DMS 273 (cell line): ENCODE measurements around the gene CHCHD6.
A peak's percentile ranks its signal among the peaks of the same experiment; 100 is the strongest.

ENCODE experiments used
- DNase-seq: peaks from one replicate; lab custom pipeline; 2025; ENCODE audit not compliant: unreplicated experiment; lab: John Stamatoyannopoulos, UW

Gene CHCHD6, protein sequence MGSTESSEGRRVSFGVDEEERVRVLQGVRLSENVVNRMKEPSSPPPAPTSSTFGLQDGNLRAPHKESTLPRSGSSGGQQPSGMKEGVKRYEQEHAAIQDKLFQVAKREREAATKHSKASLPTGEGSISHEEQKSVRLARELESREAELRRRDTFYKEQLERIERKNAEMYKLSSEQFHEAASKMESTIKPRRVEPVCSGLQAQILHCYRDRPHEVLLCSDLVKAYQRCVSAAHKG

DNA sequence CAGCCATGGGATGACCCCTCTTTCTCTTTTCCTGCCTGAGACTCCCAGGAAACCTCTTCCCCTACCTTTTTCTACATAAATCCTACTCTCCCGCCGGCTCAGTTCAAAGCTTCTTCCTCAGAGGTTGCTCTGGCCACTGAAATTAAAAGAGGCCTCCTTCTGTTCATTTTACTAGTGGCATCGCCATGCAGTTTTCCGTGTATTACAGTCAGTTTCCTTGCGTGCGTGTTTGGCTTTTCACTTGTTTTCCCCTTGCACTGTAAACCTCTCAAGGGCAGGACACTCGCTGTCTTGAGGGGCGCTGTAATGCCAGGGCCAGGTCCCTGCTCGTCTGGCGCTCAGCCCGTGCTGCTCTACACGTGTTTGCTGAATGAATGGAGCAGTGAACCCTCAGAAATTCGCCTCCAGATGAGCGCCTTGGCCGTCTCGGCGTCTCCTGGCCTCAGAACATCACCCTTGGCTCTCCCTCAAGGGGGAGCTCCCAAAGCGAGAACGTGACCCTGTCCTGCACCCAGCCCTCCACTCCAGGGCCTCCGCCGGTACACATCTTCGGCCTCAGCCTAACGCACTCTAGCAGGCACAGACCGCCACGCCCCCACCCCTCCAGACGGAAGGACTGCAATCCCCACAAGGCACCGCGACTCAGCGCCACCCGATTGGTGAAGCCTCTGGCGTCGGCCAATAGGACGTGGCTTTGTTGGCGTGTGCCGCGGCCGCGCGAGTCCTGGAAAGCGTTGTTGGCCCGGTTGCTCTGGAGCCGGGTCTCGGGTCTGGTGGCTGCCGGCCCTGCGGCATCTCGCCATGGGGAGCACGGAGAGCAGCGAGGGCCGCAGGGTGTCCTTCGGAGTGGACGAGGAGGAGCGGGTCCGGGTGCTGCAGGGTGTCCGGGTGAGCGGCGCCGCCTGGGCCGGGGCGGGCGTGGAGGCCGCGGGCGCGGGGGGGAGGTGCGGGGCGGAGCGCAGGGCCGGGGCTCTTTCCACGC, at the start of gene CHCHD6:
TSS of gene CHCHD6 (plus strand) at position 729 of the 982 bp plus-strand sequence. CDS start at position 802, 73 bp downstream.
- DNase-seq: peak; percentile 100

DNA sequence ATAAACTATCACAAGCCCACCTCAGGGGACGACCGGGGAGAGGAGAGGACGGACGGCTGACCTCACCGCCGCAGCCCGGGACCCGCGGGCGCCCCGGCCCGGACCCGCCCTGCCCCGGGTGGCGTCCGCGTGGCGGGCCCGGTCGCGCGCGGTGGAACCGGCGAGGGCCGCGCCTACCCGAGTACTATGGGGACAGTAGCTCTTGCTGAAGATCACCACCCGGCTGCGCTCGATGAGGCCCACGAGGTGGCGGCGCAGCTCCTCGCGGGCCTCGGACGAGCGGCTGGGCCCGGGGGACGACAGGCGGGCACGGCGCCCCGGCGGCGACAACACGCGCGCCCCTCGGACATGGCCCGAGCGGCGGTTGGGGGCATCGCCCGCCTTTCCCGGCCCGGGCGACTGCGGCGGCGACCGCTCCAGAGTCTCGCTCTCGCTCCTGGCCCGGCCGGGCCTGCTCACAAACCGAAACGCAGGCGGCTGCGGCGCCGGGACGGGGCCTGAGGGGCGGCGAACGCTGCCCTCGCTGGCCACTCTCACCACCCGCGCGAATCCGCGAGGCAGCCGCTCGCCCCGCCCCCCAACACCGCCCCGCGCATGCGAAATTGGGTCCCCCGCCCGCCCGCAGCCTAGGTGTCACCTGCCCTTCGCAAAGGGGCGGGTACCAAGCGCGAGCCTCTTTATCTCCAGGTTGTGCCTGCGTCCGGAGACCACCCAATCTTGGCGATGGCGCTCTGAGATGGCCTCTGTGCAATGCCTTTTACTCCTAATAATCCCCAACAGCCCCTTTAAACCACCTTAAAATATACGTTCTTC, 49.3 kb upstream of the CHCHD6 start, which contains the start of gene TXNRD3:
TSS of gene TXNRD3 (minus strand) at position 554 of the 813 bp plus-strand sequence.
- DNase-seq: peak; percentile 88

DNA sequence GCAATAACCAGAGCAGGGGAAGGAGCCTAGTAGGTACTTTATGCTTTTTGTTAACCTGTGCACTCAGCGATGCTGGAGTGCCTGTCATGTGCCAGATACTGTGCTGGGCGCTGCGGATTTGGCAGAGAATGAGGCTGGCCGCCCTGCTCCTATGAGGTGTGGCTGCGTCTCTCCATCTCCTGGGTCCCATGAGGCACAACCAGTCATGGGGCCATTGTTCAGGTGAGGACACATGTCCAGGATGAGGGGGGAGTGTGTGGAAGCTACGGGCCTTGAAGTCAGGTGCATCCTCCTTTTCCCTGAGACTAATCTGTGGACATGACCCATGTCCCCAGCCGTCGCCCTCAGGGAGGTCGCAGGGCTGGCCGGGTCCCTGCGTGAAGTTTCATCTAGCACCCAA, 48.2 kb upstream of the CHCHD6 start:
- no peak for DNase-seq

DNA sequence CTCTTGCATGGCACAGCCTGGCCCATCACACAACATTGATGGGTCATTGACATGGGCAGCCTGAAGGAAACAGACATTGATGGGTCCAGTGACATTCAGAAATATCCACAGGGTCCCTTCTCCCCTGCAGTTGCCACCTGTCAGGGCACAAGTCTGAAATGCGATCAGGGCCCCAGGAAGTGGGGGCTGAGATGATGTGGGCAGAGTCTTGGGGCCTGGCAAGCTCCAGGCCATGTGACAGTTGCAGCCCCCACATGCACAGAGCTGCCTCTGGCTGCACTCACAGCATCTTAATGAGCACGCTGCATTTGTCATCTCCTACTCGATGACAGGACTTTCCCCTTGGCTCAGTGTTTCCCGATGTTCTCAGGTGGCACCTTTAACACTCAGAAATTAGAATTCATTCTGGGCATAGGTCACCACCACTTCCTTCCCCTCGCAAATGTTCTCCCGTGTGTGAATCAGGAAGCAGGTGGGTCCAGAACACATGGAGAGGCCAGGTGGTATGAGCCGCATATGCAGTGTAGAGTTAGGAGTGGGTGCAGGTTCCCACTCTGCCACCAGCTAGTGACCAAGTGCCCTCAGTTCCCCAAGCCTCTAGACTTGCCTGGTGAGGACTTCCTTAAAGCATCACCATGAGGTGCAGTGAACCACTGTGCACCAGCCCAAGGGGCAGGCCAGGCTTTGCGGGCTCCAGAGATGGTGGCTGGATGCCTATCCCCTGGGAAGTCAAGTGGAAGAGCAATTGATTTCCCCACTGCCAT, 47.5 kb upstream of the CHCHD6 start:
- no peak for DNase-seq

DNA sequence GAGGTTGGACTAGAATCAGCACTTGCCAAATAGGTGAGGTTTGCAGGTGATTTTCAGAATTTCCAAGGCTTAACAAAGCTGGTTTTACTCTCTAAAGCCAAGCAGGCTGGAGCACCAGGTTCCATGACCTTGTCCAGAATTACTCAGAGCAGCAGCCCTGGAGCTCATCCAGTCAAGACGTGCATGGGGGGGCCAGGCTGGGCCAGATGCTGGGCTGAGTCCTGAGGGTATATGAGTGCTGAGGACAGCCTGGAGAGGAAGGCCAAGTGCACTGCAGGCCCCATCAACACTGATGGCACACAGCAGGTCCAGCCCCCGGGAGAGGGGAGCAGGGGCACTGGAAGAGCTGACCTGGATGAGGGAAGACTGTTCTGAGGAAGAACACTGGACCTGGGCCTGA, 46.1 kb upstream of the CHCHD6 start:
- DNase-seq: no peak

DNA sequence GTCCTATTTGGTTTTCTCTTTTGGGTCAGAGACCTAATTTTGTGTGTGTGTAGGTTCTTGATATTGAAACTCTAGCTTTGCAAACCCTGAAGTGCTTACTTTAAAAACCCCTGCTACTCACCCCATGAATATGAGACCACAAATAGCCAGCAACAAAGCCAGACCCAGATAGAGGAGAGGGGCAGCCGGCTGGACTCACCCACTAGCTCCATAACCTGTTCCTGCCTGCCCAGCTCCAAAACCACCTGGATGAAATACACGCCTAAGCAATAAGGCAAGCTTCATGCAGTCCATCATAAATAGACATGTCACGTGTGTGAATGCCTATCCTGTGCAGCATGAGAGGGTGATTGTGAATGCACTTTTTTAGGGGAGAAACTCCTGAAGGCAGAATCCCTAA, 45.5 kb upstream of the CHCHD6 start:
- DNase-seq: no peak

DNA sequence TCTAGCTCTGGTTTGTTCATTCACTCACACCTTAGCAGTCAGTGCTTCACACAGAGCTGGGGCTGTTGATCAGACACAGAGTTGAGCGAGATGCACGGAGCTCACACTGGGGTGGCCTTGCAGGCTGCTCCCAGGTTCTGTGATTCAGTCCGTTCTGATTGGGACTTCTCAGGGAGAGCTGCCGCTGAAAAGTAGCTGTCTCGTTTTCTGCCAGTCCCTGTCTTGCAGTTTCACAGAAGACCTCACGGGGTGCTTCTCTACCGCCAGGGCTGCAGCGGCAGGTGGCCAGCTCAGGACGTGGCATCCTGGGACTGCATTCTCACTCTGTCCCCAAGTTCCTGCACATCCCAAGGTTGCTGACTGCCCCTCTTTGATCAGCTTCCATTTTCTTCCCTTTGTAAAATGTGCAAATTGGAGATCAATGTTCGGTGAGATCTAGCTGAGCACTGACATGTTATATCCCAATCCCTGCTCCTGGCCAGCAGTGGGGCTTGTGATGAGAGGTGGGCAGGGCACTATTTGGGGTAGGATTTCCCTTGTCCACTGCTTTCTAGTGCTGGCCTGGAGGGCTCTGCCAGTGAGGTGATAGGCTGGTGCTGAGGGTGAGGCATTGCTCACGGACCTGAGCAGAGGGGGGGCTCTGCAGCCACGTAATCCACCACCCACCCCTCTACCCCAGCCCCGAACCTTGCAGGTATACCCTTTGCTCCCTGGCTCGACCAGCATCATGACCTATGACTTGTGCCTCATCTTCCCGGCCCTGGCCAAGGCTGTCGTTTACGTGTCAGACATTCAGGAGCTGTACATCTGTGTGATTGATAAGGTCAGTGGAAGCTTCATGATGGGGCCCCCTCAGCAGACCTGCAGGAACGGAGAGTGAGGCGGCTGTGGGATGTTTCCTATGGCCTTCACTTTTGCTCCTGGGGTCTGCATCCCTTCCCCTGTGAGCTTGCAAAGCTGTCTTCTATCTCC, 43.8 kb upstream of the CHCHD6 start:
- DNase-seq: peak; percentile 69

DNA sequence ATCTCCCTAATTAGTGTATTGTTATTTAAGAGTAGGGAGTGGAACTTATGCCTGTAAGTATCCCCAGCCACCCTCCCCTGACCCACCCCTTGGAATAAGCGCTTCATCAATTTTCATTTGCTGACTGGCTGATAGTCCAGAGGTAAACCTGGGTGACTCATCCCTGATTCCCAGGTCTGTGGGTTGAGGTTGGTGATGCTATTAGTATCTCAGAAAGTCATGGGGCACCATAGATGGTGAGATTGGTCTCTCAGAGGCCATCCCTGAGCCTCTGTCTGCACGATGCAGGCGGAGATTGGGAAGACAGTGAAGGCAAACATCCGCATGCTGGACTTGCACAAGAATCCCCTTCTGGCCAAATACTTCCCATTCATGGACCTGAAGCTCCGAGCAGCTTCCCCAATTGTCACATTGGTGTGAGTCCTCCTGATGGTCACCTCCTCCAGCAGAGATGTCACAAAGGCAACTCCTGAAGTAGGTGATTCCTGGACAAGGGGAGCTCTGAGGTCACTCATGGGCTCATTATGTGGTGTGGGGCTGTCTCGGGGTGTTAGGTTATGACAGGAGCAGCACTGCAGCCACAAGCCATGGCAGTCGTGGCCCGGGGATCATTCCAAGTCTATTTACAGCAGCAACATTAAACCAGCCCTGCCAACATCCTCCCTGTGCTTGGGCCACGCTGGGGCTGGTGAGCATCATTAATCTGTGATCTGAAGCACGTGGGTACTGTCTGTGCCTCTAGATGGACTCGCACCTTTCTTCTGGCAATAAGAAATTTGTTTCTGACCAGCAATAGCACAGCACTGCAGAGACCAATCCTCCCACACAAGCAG, 42.3 kb upstream of the CHCHD6 start:
- no peak for DNase-seq

DNA sequence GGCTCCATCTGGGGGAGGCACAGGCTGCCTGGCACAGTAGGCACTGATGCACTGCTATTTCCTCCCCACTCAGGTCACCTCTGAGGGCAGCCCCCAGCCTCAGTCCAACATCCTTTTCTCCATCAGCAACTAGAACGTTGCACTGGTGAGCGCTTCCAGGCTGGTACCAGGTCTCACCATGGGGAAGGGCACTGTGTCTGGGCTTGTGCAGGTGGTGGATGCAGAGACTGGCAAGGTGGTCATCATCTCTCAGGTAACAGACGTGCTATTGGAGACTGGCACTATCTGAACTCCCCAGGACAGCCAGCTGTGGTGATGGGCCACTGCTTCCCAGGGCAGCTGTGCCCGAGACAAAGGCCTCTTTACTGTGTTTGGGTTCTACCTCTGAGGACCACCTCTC, 40.8 kb upstream of the CHCHD6 start:
- DNase-seq: no peak

DNA sequence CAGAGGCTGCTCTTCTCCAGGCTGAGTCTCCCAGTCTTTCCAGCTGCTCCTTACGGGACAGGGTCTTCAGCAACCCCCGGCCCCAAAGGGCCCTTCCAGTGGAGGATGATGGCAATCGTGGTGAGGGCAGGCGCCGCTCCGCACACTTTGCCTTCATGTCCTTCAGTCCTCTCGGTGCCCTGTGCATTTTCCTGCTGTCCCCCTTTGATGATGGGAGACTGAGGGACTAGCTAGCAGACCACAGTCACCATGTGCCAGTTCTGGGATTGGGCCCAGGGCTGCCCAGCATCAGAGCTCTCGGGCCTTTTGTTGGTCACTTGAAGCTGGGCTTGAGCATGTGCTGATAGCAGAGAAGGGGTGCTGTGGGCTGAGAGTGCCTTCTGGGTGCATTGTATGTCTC, 40.3 kb upstream of the CHCHD6 start:
- no peak for DNase-seq

DNA sequence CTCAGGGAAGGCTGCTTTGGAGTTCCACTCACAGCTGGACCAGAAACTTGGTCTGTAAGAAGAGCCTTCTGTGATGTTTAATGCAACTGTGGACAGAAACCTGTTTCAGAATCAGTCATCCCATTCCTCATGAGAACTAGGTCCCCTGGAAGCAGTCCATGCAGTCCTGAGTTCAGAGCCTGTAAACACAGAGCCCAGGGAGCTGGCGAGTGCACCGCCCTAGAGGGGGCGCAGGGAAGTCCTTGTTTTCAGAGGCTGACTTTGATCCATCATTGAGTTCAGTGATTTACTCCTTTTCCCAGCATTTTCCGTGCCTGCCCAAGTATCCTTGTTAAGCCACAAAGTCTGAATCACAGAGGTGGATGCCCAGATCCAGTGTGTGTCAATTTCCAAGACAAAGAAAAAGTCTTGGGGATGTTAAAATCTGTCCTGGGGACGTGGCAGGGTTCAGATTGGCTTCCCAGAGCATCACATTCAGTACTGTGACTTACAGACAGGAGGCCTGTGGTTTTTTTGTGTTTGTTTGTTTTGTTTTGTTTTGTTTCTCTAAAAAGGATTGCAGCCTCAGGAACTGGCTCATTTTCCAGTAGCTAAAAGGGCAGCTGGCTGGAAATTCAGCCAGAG, 39.3 kb upstream of the CHCHD6 start:
- peak; percentile 34 for DNase-seq

DNA sequence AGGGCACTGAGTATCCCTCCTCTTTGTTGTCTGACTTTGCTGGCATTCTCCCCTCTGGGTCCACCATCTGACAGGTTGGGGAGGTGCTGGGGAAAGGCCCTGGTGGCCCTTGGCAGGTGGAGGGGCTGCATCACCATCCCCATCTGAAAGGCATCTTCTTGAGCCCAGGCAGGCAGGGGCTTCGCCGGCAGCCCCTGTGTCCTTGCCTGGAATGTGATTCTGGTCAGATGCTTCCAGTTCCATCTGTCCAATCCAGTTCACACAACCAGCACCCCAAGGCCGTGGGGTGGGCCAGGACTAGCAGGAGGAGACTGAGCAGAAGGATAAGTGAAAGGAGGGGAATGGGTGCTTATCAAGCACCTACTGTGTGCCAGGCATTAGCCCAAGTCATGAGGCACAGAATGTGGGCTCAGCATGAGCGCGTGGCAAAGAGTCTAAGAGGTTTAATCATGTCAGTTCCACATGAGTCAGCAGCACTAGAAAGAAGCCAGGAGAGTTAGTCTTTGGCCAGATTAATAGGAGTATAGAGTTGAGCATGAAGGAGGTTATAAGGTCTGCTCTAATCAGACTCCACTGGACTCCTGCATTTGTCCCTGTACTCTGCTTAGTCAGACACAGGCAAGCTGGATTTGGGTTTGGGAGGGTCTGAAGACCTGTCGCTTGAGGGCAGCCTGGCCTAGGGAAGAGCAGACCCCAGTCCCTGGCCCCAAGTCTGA, 38.7 kb upstream of the CHCHD6 start:
- DNase-seq: no peak

DNA sequence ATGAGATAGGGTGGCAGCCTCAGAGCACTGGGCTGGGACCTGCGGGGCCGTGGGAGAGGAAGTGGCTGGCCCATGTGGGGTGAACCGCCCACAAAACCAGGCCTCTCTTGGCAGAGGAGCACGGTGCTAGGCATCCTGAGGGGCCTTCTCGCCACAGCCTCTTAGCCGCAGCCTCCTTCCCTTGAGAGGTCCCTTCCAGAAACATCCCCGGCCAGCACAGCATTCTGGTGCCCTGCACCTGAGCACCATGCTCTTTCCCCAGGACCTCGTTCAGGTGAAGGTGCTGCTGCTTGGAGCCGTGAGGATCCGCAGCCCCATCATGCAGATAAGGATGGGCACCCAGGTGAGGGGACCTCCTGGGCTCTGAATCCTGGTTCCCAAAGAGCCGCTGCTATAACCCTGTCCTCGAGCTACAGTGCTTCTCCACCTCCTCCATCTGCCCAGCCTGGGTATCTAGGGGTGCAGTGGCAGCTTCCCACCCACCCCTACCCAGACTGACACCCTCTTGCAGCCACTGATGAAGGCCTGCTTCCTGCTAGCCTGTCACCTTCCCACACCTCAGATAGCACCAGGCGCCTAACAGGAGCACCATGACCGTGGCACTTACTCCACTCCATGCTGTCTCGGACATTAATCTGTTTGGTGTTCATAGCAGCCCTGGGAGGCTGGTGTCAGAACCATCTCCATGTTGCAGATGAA, 37.9 kb upstream of the CHCHD6 start:
- DNase-seq: no peak

DNA sequence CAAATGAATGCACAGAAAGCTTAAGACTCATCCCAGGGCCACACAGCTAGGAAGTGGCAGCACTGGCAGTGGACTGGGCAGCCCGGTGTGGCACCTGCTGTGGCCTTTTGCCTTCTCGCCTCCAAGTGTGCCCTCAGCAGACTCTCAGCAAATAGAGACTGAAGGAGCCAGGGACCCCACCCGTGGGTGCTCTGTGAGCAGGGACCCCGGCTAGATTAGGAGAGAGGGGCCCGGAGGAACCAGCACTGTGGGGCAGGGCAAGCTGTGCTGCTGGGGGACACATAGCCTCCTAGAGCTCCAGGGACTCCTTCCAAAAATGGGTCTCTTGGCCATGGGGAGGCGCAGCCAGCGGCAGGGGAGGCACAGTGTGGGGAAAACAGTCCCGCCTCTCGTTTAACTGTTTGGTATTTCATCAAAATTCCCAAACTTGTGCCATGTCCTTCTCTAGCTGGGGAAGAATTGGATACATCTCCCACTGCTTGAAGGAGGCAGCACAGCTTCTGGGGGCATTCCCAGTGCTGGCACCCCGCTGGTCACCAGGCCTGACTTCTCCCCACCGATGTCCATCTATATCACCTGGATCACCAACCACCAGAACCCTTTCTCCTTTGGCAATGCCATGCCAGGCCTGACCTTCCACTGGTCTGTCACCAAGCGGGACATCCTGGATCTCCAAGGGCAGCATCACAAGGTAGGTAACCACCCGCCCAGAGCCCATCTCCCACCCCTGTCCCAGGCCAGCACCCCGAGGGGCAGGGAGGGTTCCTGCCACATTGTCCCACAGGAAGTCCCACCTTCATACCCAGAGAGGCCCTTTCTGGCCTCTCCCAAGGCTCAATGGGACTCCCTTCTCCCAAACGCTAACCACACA, 37.1 kb upstream of the CHCHD6 start:
- no peak for DNase-seq

DNA sequence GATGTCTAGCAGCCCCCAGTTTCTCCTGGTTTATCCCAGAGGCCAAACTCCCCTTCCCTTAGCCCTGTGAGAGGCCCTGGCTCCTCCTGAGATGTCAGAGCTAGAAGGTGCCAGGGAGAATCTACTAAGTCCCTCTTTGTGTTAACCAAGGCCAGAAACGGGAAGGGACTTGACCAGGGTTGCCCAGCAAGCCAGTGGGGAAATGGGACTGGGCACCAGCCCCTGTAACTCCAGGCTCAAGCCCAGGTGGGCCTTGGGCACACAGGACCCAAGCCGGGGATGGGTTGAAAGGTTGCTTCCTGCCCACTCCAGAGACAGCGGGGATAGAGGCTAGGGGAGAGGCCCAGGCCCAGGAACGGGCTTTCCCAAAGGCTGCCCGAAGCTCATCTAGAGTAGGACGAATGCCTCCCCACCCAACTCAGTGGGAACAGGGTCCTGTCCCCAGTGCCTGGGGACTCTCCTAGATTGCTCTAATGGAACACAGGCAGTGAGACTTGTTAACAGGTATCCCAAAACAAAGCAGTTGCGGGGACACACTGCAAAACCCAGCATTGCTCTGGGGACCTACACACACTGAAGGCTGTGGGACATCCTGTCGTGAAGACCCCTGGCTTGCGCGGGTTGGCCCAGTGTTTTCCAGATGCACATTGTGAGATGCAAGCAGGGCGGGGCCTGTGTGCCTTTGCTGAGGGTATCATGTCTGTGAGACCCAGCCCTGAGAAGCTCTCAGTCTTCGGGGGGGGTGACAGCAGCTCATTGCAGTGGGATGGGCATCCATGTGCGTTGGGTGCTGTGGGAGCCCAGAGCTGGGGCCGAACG, 36.2 kb upstream of the CHCHD6 start:
- no peak for DNase-seq
